Breast epithelium (tissue), 4 donors: Measurements from ENCODE around the gene NEK4. TPM values are rescaled to one million over a fixed set of nuclear protein-coding genes. Genes with fewer than 3 reads are reported as not detected.

Experiments
- DNase-seq, 2 donors: peaks; one replicate each; pipeline ENCODE4 v3.0.0-alpha.2; 2019; ENCODE audit warnings: low spot score in 2 of 2
- H3K27ac ChIP-seq, 2 donors: fragments of 200-600 bp; sonication (generic) in 1 of 2; one replicate each; pipeline ENCODE4 v1.5.1; 2016 to 2019; ENCODE audit warnings: mild to moderate bottlenecking in 1 of 2
- H3K27me3 ChIP-seq, 2 donors: fragments of 200-600 bp; sonication (generic) in 1 of 2; one replicate each; pipeline versions ENCODE4 v1.5.1 to v1.6.0; 2017 to 2019; ENCODE audit warnings: control low read depth in 1 of 2, mild to moderate bottlenecking in 1 of 2
- H3K36me3 ChIP-seq: fragments of 200-600 bp; one replicate; pipeline ENCODE4 v1.5.1; 2019
- H3K4me1 ChIP-seq, 2 donors: fragments of 200-600 bp; sonication (generic); one replicate each; pipeline ENCODE4 v1.5.1; 2016 to 2019; ENCODE audit warnings: control low read depth in 1 of 2
- H3K4me3 ChIP-seq, 3 donors: fragments of 200-600 bp; sonication (generic); 1 replicate in 2 of 3; 2 replicates in 1 of 3; pipeline ENCODE4 v1.5.1; 2016 to 2019; ENCODE audit warnings: mild to moderate bottlenecking in 3 of 3, moderate library complexity in 2 of 3
- H3K9me3 ChIP-seq, 2 donors: fragments of 200-600 bp; sonication (generic) in 1 of 2; one replicate each; pipeline ENCODE4 v1.5.1; 2016 to 2019; ENCODE audit warnings: control low read depth in 1 of 2
- CTCF ChIP-seq, 3 donors: fragments of 450-650 bp; IDR thresholded peaks; one replicate each; pipeline ENCODE4 v1.5.1; 2016 to 2017; ENCODE audit warnings: antibody characterized with exemption in 3 of 3, mild to moderate bottlenecking in 3 of 3, moderate library complexity in 3 of 3
- POLR2A ChIP-seq: fragments of 450-650 bp; IDR thresholded peaks from one replicate; pipeline ENCODE4 v1.6.1; 2016; ENCODE audit warnings: antibody characterized with exemption, mild to moderate bottlenecking, moderate library complexity
- POLR2AphosphoS5 ChIP-seq, 3 donors: sonication (generic); formaldehyde crosslinking; IDR thresholded peaks; one replicate each; pipeline ENCODE4 v1.6.1; 2017; ENCODE audit warnings: antibody characterized with exemption in 3 of 3
- intact Hi-C: fragments of 100-400 bp; cut with DNase I; formaldehyde crosslinking; loops from one replicate; pipeline ENCODE4 v1.15.1; 2023; ENCODE audit warnings: low total_unique reads
- total RNA-seq, 3 donors: library from RNA; depleted of rRNA; stranded (reverse); fragments of >200 nt; gene quantifications; one replicate each; pipeline ENCODE4 v1.1.0, GENCODE V29; 2016

Gene NEK4
- total RNA-seq, 3 donors from 2014 or later: 16.5 to 32.4 (median 30.0) TPM

DNA sequence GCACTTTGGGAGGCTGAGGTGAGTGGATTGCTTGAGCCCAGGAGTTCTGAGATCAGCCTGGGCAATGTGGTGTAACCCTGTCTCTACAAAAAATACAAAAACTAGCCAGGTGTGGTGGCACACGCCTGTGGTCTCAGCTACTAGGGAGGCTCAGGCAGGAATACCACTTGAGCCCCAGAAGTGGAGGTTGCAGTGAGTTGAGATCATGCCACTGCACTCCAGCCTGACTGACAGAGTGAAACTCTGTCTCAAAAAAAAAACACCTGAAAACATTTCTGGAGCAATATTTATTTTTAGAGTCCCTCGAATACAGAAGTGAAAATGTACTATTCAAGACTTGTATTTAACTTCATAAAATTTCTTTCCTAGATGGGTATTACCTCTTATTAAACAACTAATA is 60.2 kb downstream of the NEK4 start:
- H3K4me1 ChIP-seq: peaks cover 0 to 15% of the 10 kb centered on the region in 2 donors
- no peak overlapping the region for H3K4me3 ChIP-seq
- no peaks in the 10 kb centered on the region for H3K36me3 ChIP-seq
- no peak for DNase-seq
- no peaks in the 10 kb centered on the region for H3K9me3 ChIP-seq
- TF ChIP-seq CTCF (IDR thresholded peaks at IDR 0.05) (no peak), POLR2A (no peak), POLR2AphosphoS5 (IDR thresholded peaks at IDR 0.05) (no peak)
- no peaks in the 10 kb centered on the region for H3K27me3 ChIP-seq
- no peak overlapping the region for H3K27ac ChIP-seq
- intact Hi-C loops: no loop called here

- Histone ChIP-seq H3K4me1 (peaks cover 0 to 24% of the 10 kb centered on the region in 2 donors), H3K4me3 (peak overlapping the region in 1 of 3 donors; percentile 93), H3K27ac (peak overlapping the region in 1 of 2 donors; percentile 25), H3K27me3 (no peaks in the 10 kb centered on the region), H3K36me3 (no peaks in the 10 kb centered on the region), H3K9me3 (no peaks in the 10 kb centered on the region)
- DNase-seq: no peak
- intact Hi-C loops: loop anchor here (10.0 kb wide), 1 partner anchor 173 kb away; the partner anchor contains the start of genes NT5DC2 and UQCC5
- TF ChIP-seq CTCF (IDR thresholded peaks at IDR 0.05) (no peak), POLR2A (no peak), POLR2AphosphoS5 (IDR thresholded peaks at IDR 0.05) (no peak)
Observed at GRCh38 chr3:52707585-52707984, 63.2 kb downstream of the NEK4 start.

DNA sequence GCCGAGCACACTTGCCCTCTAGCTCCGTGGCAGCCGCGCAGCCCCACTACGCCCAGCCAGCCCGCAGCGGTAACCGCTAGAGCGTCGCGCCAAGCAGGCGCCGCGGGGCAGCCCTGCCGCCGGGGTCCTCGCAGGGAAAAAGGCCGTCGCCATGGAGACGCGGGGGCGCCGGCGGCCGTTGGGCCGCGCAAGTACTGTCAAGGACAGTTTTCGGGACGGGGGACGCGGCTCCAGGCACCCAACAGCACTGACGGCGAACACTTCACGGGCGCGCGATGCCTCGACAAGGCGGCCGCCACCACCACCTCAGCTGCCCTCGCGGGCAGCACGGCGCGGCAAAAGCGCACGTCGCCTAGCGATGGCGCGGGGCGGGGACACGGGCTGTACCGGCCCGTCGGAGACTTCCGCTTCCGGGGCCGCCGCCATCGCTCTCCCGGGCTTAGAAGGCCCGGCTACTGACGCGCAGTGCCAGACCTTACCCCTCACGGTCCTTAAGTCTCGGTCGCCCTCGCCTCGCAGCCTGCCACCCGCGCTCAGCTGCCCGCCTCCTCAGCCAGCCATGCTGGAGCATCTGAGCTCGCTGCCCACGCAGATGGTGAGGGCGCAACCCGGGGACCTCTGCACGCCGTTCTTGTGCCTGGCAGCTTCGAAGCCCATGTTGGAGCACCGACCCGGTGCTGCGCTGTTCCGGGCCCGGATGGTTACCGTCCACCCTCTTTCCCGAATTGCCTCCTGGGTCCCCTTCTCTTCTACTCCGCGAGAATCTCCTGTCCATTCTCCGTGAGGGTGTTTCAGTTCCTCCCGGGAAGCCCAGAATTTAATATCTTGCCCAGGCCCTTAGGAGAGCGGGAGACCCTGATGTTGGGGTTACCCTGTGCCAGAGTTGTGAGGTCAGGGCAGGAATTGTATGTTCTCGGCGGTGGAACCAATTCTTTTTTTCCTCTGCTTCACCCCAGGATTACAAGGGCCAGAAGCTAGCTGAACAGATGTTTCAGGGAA is 64.8 kb downstream of the NEK4 start, which contains the start of the genes GLT8D1 and SPCS1:
GLT8D1 (minus strand) TSS at position 104 of the 999 bp plus-strand sequence. CDS start 5,331 bp downstream, outside the sequence.
SPCS1 (plus strand) TSS at position 419 of the 999 bp plus-strand sequence; CDS start at position 560, 141 bp downstream.
- intact Hi-C loops: loop anchor here (10.0 kb wide), 1 partner anchor 171 kb away; the partner anchor contains the start of genes NT5DC2 and UQCC5
- Histone ChIP-seq H3K27me3 (no peaks in the 10 kb centered on the region), H3K4me1 (peaks cover 0 to 24% of the 10 kb centered on the region in 2 donors), H3K4me3 (peak within 1 kb of the TSS; percentile 79 to 99 (median 93)), H3K9me3 (no peaks in the 10 kb centered on the region), H3K36me3 (no peaks in the 10 kb centered on the region), H3K27ac (peak within 1 kb of the TSS; percentile 85 to 97)
- DNase-seq: peak; percentile 72 to 78
- TF ChIP-seq CTCF (IDR thresholded peaks at IDR 0.05) (no peak), POLR2A (peak; percentile 50), POLR2AphosphoS5 (IDR thresholded peaks at IDR 0.05) (peak in 2 of 3 donors; percentile 67 to 79)

DNA sequence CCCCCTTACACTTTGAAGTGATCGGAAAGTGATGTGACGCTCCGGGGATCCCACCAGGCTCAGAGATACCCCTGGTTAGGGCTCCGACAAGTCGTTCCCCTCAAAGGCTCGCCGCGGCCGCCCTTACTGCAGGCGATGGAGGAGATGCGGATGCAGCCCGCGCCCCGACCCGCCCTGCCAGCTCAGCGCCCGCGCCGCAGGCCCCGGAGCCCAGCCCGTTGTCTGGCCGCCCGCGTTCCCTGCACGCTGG is 65.4 kb downstream of the NEK4 start:
- no peak for TF ChIP-seq CTCF (IDR thresholded peaks at IDR 0.05)
- TF ChIP-seq POLR2AphosphoS5 (IDR thresholded peaks at IDR 0.05): peak in 1 of 3 donors; percentile 68
- peak overlapping the region; percentile 85 to 97 for H3K27ac ChIP-seq
- no peaks in the 10 kb centered on the region for H3K9me3 ChIP-seq
- H3K27me3 ChIP-seq: no peaks in the 10 kb centered on the region
- intact Hi-C loops: loop anchor here (10.0 kb wide), 1 partner anchor 171 kb away; the partner anchor contains the start of genes NT5DC2 and UQCC5
- peaks cover 0 to 24% of the 10 kb centered on the region in 2 donors for H3K4me1 ChIP-seq
- peak overlapping the region; percentile 79 to 99 (median 93) for H3K4me3 ChIP-seq
- H3K36me3 ChIP-seq: no peaks in the 10 kb centered on the region
- DNase-seq: peak in 1 of 2 donors; percentile 56
